IMR-90 (cell line): ENCODE measurements around the gene ERAS.
"Not testable (repeated sequence)": the region's sequence is repeated elsewhere in the genome, so short reads cannot be mapped to it uniquely, and the experiment has no call there.

Experiments used
- CHD1 ChIP-seq: IDR thresholded peaks from 2 replicates; pipeline ENCODE4 v1.6.1; 2012; ENCODE audit warnings: low read depth, low read length, improper control_type of control experiment
- CTCF ChIP-seq: conservative IDR thresholded peaks from 2 replicates; pipeline ENCODE4 v1.5.1; 2012; ENCODE audit warnings: mild to moderate bottlenecking, low read depth, low read length, improper control_type of control experiment
- ELK1 ChIP-seq: fragments of 150-350 bp; IDR thresholded peaks from 2 replicates; pipeline ENCODE4 v1.6.1; 2016; ENCODE audit warnings: low read depth, mild to moderate bottlenecking, low read length, moderate library complexity, borderline replicate concordance
- MAZ ChIP-seq: IDR thresholded peaks from 2 replicates; pipeline ENCODE4 v1.6.1; 2012; ENCODE audit warnings: low read depth, mild to moderate bottlenecking, low read length, improper control_type of control experiment, moderate library complexity, borderline replicate concordance
- POLR2A ChIP-seq: IDR thresholded peaks from 2 replicates; pipeline ENCODE4 v1.6.1; 2012; ENCODE audit warnings: mild to moderate bottlenecking, low read depth, low read length
- SMC3 ChIP-seq: fragments of 150-350 bp; IDR thresholded peaks from 2 replicates; pipeline ENCODE4 v1.6.1; 2016; ENCODE audit warnings: low read depth, mild to moderate bottlenecking, antibody characterized with exemption, low read length, moderate library complexity

- TF ChIP-seq POLR2A, CTCF, CHD1, SMC3, ELK1, MAZ: not testable (repeated sequence)
Measured at GRCh38 chrX:48872017-48872416, 45.7 kb downstream of the ERAS start.
